CD4-positive, alpha-beta T cell treated with Interleukin-17A for 4 hours (primary cell): ENCODE measurements around the gene PCSK4.
"Not testable (repeated sequence)": the region's sequence is repeated elsewhere in the genome, so short reads cannot be mapped to it uniquely, and the experiment has no call there.

Experiments used
- DNase-seq: peaks from one replicate; pipeline ENCODE4 v3.0.0-alpha.2; 2020; ENCODE audit warnings: mixed read lengths

Gene PCSK4

DNA sequence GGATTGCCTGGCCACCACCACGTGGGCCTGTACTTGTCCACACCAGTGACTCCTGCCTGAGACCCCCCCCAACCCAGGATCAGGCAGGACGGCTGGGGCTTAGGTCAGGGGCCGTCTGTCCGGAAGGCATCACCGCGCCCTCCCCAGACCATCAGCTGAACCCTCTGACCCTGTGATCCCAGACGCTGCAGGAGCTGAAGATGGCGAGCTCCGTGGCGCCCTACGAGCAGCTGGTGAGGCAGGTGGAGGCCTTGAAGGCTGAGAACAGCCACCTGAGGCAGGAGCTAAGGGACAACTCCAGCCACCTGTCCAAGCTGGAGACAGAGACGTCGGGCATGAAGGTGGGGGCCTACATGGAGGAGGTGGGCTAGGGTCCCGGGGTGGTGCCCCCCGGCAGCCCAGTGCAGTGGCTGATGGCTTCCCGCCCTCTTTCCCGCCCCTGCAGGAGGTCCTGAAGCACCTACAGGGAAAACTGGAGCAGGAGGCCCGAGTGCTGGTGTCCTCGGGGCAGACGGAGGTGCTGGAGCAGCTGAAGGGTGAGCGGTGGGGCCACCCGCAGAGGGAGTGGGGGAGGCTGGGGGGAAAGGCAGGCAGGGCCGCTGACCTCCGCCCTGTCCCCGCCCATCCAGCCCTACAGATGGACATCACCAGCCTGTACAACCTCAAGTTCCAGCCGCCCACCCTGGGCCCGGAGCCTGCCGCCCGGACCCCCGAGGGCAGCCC lies 37.2 kb downstream of the PCSK4 start:
- DNase-seq, result no peak

DNA sequence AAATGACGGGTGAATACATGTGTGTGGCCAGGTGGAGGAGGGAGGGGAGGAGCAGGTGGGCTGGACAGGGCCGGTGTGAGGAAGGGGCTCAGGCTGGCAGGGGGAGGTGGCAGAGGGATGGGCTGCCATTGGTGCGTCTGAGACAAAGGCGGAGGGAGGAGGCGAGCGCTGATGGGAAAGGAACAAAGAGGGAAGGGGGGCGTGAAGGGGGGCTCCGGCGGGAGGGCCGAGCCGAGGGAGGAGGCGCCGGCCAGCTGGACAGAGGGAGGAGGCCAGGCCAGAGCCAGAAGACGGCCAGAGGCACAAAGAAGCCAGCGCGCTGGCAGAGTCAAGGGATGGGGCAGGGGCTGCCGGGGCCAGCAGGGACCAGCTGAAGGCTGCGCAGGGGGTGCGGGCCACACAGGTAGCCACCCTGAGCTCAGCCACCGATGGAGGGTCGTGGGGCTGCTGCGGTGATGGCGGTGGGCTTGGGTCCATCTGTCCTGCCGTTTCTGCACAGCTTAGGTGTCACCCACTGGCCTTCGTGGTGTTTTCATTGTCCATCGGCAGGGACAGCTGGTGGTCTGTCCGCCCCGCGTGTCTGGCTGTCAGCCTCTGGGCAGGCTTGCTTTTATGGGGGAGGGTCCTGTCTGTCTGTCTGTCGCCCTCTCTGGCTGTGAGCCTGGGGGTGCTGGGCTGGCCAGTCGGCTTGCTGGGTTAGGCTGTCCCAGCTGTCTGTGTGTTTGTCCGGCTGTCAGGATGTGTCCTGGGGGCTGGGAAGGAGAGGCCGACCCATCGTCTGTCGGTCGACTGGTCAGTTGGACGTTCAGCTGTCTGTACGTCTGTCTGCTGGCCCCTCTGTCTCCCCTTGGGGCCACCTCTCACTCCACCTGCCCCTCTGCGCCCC lies 38.0 kb downstream of the PCSK4 start:
- DNase-seq, result no peak

DNA sequence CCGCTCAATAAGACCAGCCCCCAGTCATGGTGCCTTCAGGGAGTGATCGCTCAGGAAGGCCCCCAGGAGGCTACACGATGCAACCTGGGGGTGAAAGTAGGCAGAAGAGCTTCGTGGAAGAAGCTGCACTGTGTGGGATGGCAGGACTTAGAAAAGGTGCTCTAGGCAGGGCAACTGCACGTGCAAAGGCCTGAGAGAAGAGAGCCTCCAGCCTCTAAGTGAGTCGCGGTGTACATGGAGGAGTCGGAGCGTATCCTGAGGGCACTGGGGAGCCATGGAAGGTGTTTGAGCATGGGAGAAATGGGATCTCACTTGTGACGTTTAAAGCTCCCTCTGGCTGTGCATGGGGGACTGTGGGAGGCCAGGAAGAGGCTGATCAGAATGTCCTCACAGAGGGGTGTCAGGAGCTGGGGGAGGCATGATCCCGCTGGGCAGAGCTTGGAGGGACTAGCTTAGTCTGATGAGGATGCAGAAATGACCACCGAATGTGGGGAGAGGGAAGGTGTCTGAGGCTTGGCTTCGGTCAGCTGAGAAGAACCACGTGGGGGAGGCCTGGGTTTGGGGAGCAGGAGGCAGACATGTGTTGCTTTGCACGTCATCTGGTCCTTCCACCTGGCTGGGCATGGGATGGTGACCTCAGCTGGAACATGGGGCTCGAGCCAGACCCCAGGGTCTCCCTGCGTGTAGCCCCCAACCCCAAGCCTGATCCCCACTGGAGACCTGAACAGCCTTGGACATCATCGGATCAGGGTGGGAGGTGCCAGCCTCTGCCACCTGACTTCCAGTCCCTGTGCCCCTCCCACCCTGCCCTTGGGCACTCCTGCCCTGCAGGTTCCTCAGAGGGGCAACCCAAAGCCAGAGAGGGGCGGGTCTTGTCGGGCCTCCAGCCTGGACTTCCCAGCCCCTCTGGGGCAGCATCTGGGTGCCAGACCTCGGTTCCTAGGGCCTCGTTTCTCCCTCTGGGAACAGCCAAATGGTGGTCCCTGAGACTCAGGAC lies 39.1 kb downstream of the PCSK4 start:
- DNase-seq, result no peak

DNA sequence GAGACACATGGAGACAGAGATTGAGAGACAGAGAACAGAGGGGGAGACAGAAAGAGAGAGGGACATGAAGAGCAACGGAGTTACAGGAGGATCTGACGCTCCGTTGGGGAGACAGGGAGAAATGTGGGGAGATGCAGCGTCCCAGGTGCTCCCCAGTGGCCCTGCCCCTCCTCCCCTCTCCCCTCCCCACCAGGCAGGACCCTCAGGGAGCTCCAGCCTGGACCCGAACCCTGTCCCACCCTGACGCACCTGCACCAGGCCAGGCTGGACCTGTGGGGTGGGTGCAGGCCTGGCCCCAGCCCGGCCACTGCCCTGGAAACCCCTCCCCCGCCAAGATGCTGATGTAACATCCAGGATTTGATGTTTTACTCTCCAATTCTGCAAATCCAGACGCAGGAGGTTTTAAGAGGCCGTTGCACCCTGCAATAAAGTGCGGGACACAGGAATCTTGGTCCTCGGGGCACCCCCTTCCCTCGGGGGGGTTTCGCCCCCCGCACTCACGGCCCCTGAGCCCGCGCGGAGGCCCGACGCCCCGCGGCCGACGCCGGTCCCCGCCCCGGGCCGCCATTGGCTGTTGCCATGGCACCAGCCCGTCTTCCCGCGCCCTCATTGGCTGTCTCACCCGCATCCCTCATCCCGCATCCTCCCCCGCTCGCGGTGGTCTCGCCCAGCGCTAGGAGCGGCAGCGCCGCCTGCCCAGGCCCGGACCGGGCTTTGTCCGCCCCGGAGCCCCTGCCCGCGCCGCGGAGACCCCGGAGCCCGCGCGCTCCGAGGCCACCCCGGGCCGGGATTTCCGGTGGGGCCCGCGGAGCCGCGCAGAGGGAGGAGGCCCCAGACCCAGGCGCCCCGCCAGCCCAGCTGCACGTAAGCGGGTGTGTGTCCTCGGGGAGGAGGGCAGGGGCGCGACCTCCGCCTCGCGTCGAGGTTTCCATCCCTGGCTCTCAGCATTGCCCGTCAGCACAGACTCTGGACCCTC lies 40.4 kb downstream of the PCSK4 start, which contains the start of gene APC2:
Gene APC2 (plus strand): TSS at position 655 of the 976 bp plus-strand sequence. CDS start 2,881 bp downstream, outside the sequence.
- peak; percentile 26 for DNase-seq

DNA sequence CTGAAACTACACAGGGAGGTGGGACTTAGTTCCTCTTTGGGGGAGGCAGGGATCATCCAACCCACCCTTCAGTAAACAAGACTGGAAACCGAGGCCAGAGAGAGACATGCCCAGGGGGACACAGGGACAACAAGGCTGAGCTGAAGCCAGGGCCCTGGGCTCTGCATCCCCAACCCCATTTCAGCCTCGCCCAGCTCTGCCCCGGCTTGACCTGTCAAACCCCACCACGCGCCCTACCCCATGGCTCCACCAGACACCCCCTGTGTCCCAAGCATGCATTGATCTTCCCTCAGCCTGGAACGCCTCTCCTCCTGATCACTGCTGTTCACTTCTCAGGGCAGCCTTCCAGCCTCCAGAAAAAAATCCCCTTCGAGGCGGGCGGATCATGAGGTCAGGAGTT lies 42.2 kb downstream of the PCSK4 start:
- DNase-seq, result no peak

DNA sequence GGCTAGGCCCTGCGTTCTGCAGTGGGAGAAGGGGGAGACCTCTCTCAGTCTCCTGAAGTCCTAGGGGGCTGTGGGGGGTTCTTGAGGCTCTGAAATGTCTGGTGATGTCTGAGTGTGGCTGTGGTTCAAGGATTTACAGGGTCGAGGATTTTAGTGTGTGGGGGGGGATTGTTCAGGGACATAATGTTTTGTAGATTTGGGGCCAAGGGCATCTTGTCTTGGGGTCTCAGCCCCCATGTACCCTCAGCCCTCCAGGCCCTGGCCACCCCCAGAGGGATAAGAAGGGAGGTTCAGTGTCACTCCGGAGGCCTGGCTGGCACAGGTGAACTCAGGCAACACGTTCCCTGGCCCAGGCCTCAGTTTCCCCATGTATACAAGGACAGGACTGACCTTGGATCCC lies 42.6 kb downstream of the PCSK4 start:
- no peak for DNase-seq

DNA sequence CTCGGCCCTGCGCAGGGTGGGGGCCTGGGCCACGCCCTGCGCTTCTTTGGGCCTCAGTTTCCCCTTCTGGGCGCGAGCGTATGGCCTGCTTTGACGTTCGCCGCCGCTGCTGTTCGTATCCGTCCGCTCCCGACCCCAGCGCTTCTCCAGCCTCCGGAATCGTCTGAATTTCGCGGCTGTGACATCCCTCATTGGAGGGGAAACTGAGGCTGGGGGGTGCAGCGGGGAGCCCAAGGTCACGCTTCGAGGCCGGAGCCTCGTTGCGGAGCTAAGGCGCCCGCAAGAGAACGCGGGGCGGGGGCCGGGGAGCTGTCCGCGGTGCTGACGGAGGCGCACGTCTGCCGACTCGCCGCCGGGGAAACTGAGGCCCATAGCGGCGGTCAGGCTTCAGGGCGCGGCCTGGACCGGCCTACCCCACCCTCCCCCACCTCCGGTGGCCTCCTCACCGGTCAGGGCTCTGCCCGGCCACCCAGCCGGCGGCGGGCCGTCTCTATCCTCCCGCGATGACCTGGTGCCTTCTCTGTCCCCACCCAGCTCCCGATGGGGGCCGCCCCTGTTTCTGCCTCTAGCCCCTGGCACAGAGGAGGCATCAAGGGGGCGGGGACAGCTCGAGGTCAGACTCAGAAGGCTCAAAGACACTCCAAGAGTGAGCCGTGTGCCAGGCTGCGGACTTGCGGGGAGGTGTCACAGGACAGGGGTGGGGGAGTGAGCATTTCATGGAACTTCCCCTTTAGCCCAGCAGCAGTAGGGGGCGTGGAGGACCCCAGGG lies 43.3 kb downstream of the PCSK4 start:
- DNase-seq, result peak; percentile 58

DNA sequence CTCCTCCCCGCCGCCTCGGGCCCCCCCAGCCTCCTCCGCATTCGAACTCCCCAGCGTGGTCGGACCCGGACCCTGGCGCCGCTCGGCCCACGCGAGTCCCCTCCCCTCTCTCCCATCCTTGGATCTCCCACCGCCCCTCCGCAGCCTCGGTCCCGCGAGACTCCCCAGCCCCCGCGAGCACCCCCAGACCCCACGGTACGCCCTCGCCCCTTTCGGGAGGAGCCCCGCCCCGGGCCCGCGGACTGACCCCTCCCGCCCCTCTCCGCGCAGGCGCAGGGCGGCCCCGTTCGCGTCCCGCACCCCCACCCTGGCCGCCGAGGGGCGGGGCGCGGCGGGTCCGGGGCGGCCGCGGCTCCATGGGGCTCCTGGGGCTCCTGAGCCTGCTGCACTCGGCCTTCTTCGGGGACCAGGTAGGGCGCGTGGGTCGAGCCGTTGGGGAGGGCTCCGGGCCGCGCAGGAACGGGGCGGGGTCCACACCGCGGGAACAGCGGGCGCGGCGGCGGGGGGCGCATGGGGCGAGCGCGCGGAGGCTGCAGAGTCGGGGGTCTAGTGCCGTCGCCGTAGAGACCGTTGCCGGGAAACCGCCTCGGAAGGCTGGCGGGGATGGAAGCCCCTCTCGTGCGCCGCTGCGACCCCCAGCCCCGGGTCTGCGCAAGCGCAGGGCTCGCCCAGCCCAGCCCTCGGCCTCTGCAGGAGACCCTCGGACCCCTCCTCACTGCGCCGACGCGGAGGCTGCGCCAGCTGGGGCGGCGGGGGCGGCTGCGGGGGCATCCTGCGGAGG lies 44.0 kb downstream of the PCSK4 start:
- DNase-seq, result no peak

DNA sequence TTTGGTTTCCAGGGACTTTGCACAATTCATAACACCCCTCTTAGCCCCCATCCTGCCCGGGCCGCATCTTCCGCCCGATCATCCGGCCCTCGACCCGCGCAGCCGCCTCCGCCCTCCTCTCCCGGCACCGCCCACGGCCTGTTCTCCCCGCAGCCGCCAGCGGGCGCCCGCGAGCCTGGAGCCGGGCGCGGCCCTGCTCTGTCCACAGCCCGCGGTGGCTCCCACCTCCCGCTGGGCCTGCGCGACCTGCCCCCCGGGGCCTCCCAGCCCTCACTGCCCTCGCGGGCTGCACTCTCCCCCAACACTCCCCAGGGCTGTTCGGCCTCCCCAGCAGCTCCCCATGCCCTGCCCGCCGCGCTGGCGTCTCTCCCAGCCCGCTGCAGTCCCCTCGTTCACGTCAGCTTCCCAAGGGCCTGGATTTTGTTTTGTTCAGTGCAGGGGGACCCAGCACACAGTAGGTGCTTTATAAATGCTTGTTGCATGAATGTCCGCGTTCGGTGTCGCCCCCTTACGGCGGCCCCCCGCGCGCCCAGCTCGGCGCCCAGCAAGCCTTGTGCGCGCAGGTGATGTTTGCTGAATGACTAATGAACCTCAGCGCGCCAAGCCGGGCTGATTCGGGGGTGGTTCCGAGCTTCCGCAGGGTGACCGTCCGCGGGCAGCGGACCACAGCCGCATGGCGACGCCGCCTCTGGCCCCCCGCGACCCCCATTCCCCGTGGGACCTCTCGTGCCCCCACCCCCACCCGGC lies 44.8 kb downstream of the PCSK4 start:
- peak; percentile 82 for DNase-seq

DNA sequence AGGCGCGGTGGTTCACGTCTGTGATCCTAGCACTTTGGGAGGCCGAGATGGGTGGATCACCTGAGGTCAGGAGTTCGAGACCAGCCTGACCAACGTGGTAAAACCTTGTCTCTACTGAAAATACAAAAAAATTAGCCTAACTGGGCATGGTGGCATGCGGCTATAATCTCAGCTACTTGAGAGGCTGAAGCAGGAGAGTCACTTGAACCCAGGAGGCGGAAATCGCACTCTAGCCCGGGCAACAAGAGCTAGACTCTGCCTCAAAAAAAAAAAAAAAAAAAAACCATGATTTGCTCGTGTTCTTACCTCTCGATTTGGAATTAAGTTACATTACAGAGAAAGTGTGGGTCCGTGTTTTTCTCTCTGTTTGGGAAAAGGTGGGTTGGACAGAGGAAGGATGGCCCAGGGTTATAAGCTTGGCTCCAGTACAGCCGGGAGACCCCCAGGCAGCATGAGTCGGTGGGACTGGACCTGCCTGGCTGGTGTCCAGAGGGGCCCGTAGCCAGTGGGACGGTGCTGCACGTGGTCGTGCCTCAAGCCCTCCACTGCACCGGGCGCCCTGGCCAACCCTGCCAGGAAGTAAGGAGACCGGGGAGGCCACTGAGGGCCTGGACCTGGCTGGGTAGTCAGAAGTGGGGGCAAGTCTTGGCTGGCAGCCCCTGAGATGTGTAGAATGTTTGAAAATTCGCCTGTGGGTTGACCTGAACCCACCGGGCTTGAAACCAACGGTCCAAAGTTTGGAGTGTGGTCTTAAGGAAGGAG lies 48.3 kb downstream of the PCSK4 start:
- DNase-seq, result no peak

DNA sequence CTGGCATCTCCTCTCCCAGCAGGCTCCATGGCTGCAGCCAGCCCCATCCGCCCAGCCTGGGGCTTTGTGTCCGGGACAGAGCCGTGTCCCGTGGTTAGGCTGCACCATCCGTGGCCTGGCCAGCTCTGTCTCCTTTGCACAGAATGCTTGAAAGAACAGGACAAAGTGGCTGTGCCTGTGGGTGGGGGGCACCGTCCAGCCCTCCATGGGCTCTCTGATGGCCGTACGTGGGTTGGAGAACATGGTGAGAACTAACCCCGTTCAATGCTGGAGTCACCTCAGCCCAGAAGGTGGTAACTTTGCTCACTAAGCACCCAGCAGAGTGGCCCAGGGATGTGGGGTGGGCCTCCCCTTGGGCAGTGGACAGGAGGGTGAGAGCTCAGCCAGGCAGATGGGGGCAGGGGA lies 49.1 kb downstream of the PCSK4 start:
- DNase-seq, result no peak

DNA sequence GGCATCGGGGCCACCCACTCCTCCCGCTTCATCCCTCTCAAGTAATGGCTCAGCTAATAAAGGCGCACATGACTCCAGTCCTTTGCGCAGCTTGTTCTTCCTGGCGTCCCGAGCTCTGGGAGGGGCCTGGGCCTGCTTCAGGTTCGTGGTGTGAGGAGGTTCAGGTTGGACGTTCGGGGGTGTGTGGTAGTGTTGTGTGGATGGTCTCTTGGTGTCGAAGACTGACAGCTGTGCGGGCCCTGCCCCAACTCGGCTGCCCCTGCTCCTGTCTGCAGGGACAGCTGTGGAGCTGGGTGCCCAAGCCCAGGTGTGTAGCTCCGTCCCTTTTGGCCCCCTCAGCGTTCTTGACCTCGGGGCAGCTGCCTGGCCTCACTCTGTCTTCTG lies 49.7 kb downstream of the PCSK4 start:
- no peak for DNase-seq

DNA sequence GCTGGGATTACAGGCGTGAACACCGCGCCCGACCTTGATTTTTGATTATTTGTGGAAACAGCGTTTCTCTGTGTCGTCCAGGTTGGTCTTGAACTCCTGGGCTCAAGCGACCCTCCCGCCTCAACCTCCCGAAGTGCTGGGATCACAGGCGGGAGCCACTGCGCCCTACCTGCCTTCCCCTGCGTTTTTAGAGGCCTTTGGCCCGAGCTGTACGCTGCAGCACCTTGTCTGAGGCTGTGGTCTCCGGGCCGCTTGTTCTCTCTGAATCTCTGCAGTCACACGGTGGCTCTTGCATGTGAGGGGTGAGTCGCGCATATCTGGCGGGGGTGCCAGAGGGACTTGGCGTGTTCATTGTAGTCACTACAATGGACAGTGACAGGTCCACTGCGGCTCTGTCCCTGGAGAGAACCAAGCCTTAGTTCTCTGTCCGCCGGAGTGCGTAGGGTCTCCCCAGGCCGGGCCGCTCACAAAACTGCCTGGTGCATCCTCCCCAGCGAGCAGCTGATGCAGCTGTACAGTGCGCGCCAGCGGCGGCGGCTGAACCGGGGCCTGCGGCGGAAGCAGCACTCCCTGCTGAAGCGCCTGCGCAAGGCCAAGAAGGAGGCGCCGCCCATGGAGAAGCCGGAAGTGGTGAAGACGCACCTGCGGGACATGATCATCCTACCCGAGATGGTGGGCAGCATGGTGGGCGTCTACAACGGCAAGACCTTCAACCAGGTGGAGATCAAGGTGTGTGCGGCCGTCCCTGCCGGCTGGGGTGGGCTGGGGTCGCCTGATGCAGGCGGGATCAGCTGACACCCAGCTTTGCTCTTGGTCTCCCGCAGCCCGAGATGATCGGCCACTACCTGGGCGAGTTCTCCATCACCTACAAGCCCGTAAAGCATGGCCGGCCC lies 50.4 kb downstream of the PCSK4 start:
- not testable (repeated sequence) for DNase-seq

DNA sequence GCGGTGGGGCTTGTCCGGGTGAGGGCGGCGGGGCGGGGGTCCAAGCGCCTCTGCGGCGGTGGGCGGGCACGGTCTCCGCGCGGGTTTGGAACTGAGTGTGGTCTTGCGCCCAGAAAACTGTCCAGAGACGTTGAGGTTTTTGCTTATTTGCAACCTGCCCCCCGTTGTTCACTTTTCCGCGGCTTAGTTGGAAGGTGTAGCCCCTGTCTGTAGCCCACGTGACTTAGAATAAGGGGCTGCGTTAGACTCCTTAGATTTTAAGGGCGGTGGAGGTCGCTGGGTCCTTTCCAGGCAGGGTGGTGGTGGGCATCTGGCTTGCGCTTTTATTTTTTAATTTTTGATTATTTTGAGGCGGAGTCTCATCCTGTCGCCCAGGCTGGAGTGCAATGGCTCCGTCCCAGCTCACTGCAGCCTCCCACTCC lies 51.2 kb downstream of the PCSK4 start:
- DNase-seq, result no peak

DNA sequence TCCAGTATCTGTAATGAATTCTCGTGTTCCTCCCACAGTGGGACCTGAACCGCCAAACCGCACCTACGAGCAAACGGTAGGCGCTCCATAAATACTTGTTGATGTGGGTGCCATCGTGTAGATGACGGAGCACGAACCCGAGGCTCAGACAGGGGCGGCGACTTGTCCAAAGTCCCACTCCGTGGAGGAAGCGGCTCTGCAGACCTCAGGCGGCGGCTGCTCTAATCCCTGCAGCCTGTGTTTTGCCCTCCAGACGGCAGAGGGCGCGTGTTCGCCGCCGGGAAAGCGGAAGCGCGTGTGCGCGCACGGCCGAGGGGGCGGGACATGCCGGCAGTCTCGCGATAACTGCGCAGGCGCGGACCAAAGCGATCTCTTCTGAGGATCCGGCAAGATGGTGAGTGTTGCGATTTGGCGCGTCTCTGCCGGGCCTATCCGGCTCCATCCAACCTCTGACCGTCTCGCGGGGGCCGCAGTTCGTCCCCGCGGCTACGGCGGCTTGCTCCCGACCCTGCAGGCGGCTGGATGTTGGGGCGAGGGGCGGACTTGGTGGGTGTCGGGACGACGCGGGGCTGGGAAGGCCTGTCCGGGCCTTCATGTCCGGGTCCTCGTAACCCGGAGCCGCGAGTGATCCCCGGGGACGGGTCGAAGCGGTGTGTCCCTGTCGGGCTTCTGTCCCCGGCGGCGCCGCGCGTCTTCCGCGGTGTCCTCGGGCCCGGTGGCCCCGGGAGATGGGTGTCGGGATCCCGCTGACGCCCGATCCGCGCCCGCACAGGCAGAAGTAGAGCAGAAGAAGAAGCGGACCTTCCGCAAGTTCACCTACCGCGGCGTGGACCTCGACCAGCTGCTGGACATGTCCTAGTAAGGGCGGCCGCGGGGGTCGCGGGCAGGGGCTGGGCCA lies 51.9 kb downstream of the PCSK4 start, which contains the start of gene RPS15:
Gene RPS15 (plus strand): TSS at position 362 of the 898 bp plus-strand sequence. CDS start 30 bp downstream, at position 392.
- DNase-seq, result peak; percentile 97

DNA sequence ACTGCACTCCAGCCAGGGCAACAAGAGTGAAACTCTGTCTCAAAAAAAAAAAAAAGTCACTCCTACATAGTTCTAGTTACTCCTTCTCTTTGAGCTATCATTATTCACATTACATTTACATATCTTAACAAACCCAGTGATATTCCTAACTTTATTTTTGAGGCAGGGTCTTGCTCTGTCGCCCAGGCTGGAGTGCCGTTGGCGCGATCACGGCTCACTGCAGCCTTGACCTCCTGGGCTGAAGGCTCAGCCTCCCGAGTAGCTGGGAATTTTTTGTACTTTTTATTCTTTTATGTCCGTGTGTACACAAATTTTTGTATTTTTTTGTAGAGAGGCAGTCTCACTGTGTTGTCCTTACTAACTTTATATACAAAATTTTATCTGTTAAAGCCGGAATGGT lies 52.5 kb downstream of the PCSK4 start:
- no peak for DNase-seq
